Neural progenitor cell (in vitro differentiated cells): ENCODE measurements around the gene LHFPL2. TPM values are rescaled to one million over a fixed set of nuclear protein-coding genes. Genes with fewer than 3 reads are reported as not detected.

Experiments used
- DNase-seq: peaks from one replicate; pipeline ENCODE4 v3.0.0-alpha.2; 2016; ENCODE audit warnings: low spot score
- H2AFZ ChIP-seq: fragments of 200-600 bp; sonication (generic); replicated peaks from 2 replicates; pipeline ENCODE4 v1.6.1; 2016; ENCODE audit warnings: antibody characterized with exemption
- H3F3A ChIP-seq: fragments of 200-600 bp; sonication (generic); 2 replicates; pipeline ENCODE4 v1.6.1; 2016; ENCODE audit warnings: antibody characterized with exemption, low read depth
- H3K27ac ChIP-seq: fragments of 200-600 bp; sonication (generic); 2 replicates; pipeline ENCODE4 v1.5.1; 2016; ENCODE audit warnings: mild to moderate bottlenecking
- H3K27me3 ChIP-seq: fragments of 200-600 bp; sonication (generic); 2 replicates; pipeline ENCODE4 v1.6.1; 2016; ENCODE audit warnings: mild to moderate bottlenecking, moderate library complexity
- H3K36me3 ChIP-seq: fragments of 200-600 bp; sonication (generic); 2 replicates; pipeline ENCODE4 v1.5.1; 2016
- H3K4me1 ChIP-seq: fragments of 200-600 bp; sonication (generic); 2 replicates; pipeline ENCODE4 v1.6.1; 2016; ENCODE audit warnings: mixed run types
- H3K4me2 ChIP-seq: fragments of 200-600 bp; sonication (generic); 2 replicates; pipeline ENCODE4 v1.6.1; 2016
- H3K4me3 ChIP-seq: fragments of 200-600 bp; sonication (generic); 2 replicates; pipeline ENCODE4 v1.5.1; 2016
- H3K79me2 ChIP-seq: fragments of 200-600 bp; sonication (generic); 2 replicates; pipeline ENCODE4 v1.6.1; 2016; ENCODE audit warnings: low read depth
- H3K9ac ChIP-seq: fragments of 200-600 bp; sonication (generic); 2 replicates; pipeline ENCODE4 v1.6.1; 2016
- H3K9me3 ChIP-seq: fragments of 200-600 bp; sonication (generic); 2 replicates; pipeline ENCODE4 v1.5.1; 2016; ENCODE audit warnings: low read depth
- H4K20me1 ChIP-seq: fragments of 200-600 bp; sonication (generic); 2 replicates; pipeline ENCODE4 v1.6.1; 2016; ENCODE audit warnings: low read depth
- H3K27ac Mint-ChIP-seq: 3 replicates; pipeline ENCODE4 v1.8.0; 2021; ENCODE audit warnings: mixed read lengths
- H3K27me3 Mint-ChIP-seq: 2 replicates; pipeline ENCODE4 v1.8.0; 2022; ENCODE audit warnings: low read depth, mild to moderate bottlenecking, inconsistent platforms, moderate library complexity, mixed read lengths; ENCODE audit not compliant: insufficient read depth
- H3K36me3 Mint-ChIP-seq: 3 replicates; pipeline ENCODE4 v1.8.0; 2021; ENCODE audit warnings: mixed read lengths
- H3K4me1 Mint-ChIP-seq: 3 replicates; pipeline ENCODE4 v1.8.0; 2021; ENCODE audit warnings: mixed read lengths
- H3K4me3 Mint-ChIP-seq: 3 replicates; pipeline ENCODE4 v1.8.0; 2021; ENCODE audit warnings: mild to moderate bottlenecking, moderate library complexity, mixed read lengths
- H3K9me3 Mint-ChIP-seq: 3 replicates; pipeline ENCODE4 v1.8.0; 2020; ENCODE audit warnings: mixed read lengths
- EZH2 ChIP-seq: fragments of 200-600 bp; sonication (generic); IDR thresholded peaks from 2 replicates; pipeline ENCODE4 v1.6.1; 2017; ENCODE audit warnings: antibody characterized with exemption, mild to moderate bottlenecking, moderate library complexity
- EZH2phosphoT487 ChIP-seq: fragments of 200-600 bp; sonication (generic); IDR thresholded peaks from 2 replicates; pipeline ENCODE4 v1.6.1; 2017; ENCODE audit warnings: antibody characterized with exemption
- total RNA-seq: library from RNA; depleted of rRNA; stranded (reverse); fragments of >200 nt; gene quantifications from 2 replicates; pipeline ENCODE4 v1.2.3, GENCODE V29; 2015; ENCODE audit warnings: low replicate concordance
- TF ChIP-seq, protein P1 (sequence below): fragments of 200-600 bp; sonication (generic); IDR thresholded peaks from 2 replicates; pipeline ENCODE4 v1.5.1; 2017; ENCODE audit warnings: antibody characterized with exemption, mild to moderate bottlenecking

The LHFPL2 gene
- total RNA-seq, 1 donor from 2014 or later = 21.1 TPM

DNA sequence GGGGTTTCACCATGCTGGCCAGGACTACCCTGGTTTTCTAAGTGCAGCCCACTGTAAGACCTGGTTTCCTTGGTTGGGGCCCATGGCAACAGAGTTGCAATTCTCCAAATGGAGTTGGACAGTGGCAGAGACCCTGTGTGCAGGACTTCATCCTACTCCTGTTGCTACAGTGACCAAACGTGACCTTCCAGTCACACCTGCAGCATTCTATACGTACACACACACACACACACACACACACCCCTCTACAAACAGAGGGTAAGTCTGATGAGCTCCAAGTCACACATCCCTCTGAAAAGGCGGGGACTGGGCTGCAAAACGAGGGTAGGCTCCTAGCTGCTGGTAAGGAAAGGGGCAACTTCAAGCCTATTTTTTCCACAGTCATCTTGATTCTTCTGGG lies 23.6 kb downstream of the LHFPL2 start:
- Mint-ChIP-seq H3K4me1 (peaks cover 53% of the 10 kb centered on the region), H3K9me3 (peaks cover 13% of the 10 kb centered on the region), H3K27ac (peak overlapping the region; percentile 42)

DNA sequence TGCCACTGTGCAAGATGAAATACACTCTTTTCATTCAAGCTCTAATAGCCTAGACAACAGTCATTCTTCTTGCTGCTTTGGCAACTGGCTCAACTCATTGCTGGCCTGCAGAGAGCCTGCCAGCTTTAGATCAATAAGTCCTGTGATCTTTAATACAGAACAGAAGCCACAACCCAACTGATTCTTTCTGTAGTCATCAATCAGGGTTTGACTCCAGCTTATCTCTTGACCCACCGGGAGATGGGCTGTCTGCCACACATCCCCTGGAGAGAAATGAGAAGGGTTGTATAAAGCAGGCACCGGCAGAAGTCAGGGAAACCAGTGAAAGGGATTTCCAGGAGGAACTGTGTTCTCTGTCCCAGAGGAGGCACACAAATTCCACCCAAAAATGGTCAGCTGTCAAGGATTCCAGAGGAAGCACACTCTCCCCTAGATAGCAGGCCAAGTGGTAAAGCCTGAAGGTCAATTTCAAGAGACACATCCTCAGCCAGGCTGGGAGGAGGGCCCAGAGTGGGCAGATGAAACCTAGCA lies 24.5 kb downstream of the LHFPL2 start:
- H3K36me3 Mint-ChIP-seq = peaks cover 39% of the 10 kb centered on the region
- H3K4me2 ChIP-seq = peak overlapping the region; percentile 16
- H2AFZ ChIP-seq = no peak overlapping the region
- TF ChIP-seq EZH2phosphoT487 = no peak
- TF ChIP-seq, protein P1, sequence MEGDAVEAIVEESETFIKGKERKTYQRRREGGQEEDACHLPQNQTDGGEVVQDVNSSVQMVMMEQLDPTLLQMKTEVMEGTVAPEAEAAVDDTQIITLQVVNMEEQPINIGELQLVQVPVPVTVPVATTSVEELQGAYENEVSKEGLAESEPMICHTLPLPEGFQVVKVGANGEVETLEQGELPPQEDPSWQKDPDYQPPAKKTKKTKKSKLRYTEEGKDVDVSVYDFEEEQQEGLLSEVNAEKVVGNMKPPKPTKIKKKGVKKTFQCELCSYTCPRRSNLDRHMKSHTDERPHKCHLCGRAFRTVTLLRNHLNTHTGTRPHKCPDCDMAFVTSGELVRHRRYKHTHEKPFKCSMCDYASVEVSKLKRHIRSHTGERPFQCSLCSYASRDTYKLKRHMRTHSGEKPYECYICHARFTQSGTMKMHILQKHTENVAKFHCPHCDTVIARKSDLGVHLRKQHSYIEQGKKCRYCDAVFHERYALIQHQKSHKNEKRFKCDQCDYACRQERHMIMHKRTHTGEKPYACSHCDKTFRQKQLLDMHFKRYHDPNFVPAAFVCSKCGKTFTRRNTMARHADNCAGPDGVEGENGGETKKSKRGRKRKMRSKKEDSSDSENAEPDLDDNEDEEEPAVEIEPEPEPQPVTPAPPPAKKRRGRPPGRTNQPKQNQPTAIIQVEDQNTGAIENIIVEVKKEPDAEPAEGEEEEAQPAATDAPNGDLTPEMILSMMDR = no peak
- peak overlapping the region; percentile 85 for H3K27ac Mint-ChIP-seq
- H3K9me3 Mint-ChIP-seq = peaks cover 13% of the 10 kb centered on the region
- peaks cover 9% of the 10 kb centered on the region for H3F3A ChIP-seq
- no peak overlapping the region for H3K27ac ChIP-seq
- H3K9me3 ChIP-seq = peaks cover 5% of the 10 kb centered on the region
- no peak overlapping the region for H3K4me3 Mint-ChIP-seq
- no peak overlapping the region for H3K4me3 ChIP-seq
- DNase-seq = no peak
- H3K36me3 ChIP-seq = no peaks in the 10 kb centered on the region
- peaks cover 21% of the 10 kb centered on the region for H3K4me1 ChIP-seq
- H4K20me1 ChIP-seq = peaks cover 55% of the 10 kb centered on the region
- no peaks in the 10 kb centered on the region for H3K27me3 Mint-ChIP-seq
- H3K27me3 ChIP-seq = no peaks in the 10 kb centered on the region
- no peak overlapping the region for H3K9ac ChIP-seq
- H3K79me2 ChIP-seq = peaks cover 6% of the 10 kb centered on the region
- H3K4me1 Mint-ChIP-seq = peaks cover 53% of the 10 kb centered on the region

More for the DNA sequence above, 23.6 kb downstream of the LHFPL2 start:
- H3K4me3 ChIP-seq = no peak overlapping the region
- Mint-ChIP-seq H3K4me3 (no peak overlapping the region), H3K27me3 (no peaks in the 10 kb centered on the region), H3K36me3 (peaks cover 39% of the 10 kb centered on the region)
- H3K27ac ChIP-seq = no peak overlapping the region
- H3F3A ChIP-seq = peaks cover 9% of the 10 kb centered on the region
- peaks cover 58% of the 10 kb centered on the region for H4K20me1 ChIP-seq
- no peak overlapping the region for H3K9ac ChIP-seq
- H3K79me2 ChIP-seq = peaks cover 6% of the 10 kb centered on the region
- DNase-seq = no peak
- TF ChIP-seq EZH2phosphoT487 (no peak), EZH2 (no peak)
- TF ChIP-seq, protein P1 = no peak
- H3K4me2 ChIP-seq = no peak overlapping the region
- peaks cover 21% of the 10 kb centered on the region for H3K4me1 ChIP-seq
- H3K36me3 ChIP-seq = no peaks in the 10 kb centered on the region
- peaks cover 5% of the 10 kb centered on the region for H3K9me3 ChIP-seq
- H2AFZ ChIP-seq = no peak overlapping the region
- no peaks in the 10 kb centered on the region for H3K27me3 ChIP-seq

DNA sequence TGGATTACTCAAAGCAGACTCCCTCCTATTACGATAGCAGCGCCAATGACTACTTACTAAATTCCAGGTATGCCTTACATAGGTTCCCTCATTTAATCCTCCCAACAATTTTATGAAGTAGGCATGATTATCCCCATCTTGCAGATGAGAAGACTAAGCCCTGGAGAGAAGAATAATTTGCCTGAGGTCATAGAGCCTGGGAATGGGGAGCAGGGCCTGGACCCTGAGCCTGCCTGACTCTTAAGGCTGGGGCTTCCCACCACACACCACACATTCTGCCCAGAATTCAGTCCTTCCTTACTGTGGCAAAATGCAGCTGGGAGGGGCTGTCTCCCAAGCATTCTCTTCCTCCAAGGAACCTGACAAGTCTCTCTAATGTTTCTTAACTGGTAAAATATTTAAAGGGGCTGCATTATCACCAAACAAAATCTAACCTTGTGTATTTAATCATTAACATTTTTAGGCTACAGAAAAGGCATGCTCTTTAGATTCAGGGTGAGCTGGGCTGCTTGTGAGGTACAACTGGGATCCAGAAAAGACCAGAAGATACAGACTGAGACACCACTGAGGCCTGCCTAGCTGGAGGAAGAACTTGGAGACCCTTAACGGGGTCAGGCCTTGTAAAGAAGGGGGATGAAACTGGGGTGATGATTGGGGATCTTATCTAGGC lies 26.1 kb downstream of the LHFPL2 start:
- Histone ChIP-seq H3K79me2 (peaks cover 6% of the 10 kb centered on the region), H2AFZ (no peak overlapping the region), H3K4me1 (peaks cover 10% of the 10 kb centered on the region), H3K27me3 (no peaks in the 10 kb centered on the region), H3K4me3 (no peak overlapping the region), H3K36me3 (no peaks in the 10 kb centered on the region), H3F3A (peaks cover 9% of the 10 kb centered on the region), H3K27ac (no peak overlapping the region), H3K4me2 (no peak overlapping the region), H3K9ac (no peak overlapping the region), H4K20me1 (peaks cover 41% of the 10 kb centered on the region), H3K9me3 (peaks cover 5% of the 10 kb centered on the region)
- Mint-ChIP-seq H3K27ac (peak overlapping the region; percentile 37), H3K9me3 (peaks cover 17% of the 10 kb centered on the region), H3K36me3 (peaks cover 43% of the 10 kb centered on the region), H3K4me1 (peaks cover 38% of the 10 kb centered on the region), H3K4me3 (no peak overlapping the region), H3K27me3 (no peaks in the 10 kb centered on the region)
- DNase-seq = no peak
- TF ChIP-seq EZH2 (no peak), EZH2phosphoT487 (no peak)
- TF ChIP-seq, protein P1 = no peak
